Peyer's patch (tissue), 4 donors: ENCODE results near the gene TARDBP. TPM values are rescaled to one million over a fixed set of nuclear protein-coding genes. Genes with fewer than 3 reads are reported as not detected.
"Not testable (repeated sequence)": the region's sequence is repeated elsewhere in the genome, so short reads cannot be mapped to it uniquely, and the experiment has no call there.

Experiments
- DNase-seq, 3 donors: peaks; one replicate each; pipeline ENCODE4 v3.0.0-alpha.2; 2017 to 2019
- H3K27ac ChIP-seq, 4 donors: fragments of 200-600 bp; sonication (generic); one replicate each; pipeline ENCODE4 v1.5.1; 2016 to 2019
- H3K27me3 ChIP-seq, 2 donors: fragments of 200-600 bp; sonication (generic); one replicate each; pipeline ENCODE4 v1.5.1; 2019
- H3K36me3 ChIP-seq, 3 donors: fragments of 200-600 bp; sonication (generic); one replicate each; pipeline ENCODE4 v1.5.1; 2016 to 2019
- H3K4me1 ChIP-seq, 4 donors: fragments of 200-600 bp; sonication (generic); one replicate each; pipeline ENCODE4 v1.5.1; 2016 to 2019
- H3K4me3 ChIP-seq, 4 donors: fragments of 200-600 bp; sonication (generic); 1 replicate in 3 of 4; 2 replicates in 1 of 4; pipeline ENCODE4 v1.5.1; 2016 to 2019; ENCODE audit warnings: mild to moderate bottlenecking in 1 of 4
- H3K9me3 ChIP-seq, 4 donors: fragments of 200-600 bp; sonication (generic); one replicate each; pipeline ENCODE4 v1.5.1; 2016 to 2019; ENCODE audit warnings: mild to moderate bottlenecking in 1 of 4
- CTCF ChIP-seq, 6 experiments: fragments of 450-650 bp in 4 of 6; fragments of 200-600 bp in 2 of 6; sonication (generic) in 1 of 6; IDR thresholded peaks; one replicate each; pipeline ENCODE4 v1.5.1; 2017 to 2019; ENCODE audit warnings: antibody characterized with exemption in 6 of 6, mild to moderate bottlenecking in 3 of 6, moderate library complexity in 1 of 6
- POLR2A ChIP-seq, 2 donors: fragments of 450-650 bp; IDR thresholded peaks; one replicate each; pipeline ENCODE4 v1.5.1; 2017; ENCODE audit warnings: antibody characterized with exemption in 2 of 2, mild to moderate bottlenecking in 2 of 2, moderate library complexity in 2 of 2
- total RNA-seq, 4 donors: library from RNA; depleted of rRNA; stranded (reverse); fragments of >200 nt; gene quantifications; one replicate each; pipeline ENCODE4 v1.1.0, GENCODE V29; 2016

Gene TARDBP
- total RNA-seq, 4 donors from 2014 or later = 141 to 313 (median 167) TPM

GRCh38 chr1:10989095-10989494 is 23.4 kb upstream of the TARDBP start:
- no peak for TF ChIP-seq CTCF (IDR thresholded peaks at IDR 0.05)
- no peak for TF ChIP-seq POLR2A (IDR thresholded peaks at IDR 0.05)
- no peak for DNase-seq

GRCh38 chr1:10989920-10990516 is 22.4 kb upstream of the TARDBP start:
- not testable (repeated sequence) for H3K36me3 ChIP-seq, H3K27ac ChIP-seq, H3K27me3 ChIP-seq, H3K4me1 ChIP-seq, H3K9me3 ChIP-seq, H3K4me3 ChIP-seq, DNase-seq

More at GRCh38 chr1:10989095-10989494, 23.4 kb upstream of the TARDBP start:
- no peak overlapping the region for H3K27ac ChIP-seq
- no peak overlapping the region for H3K4me3 ChIP-seq
- no peaks in the 10 kb centered on the region for H3K4me1 ChIP-seq
- no peaks in the 10 kb centered on the region for H3K9me3 ChIP-seq
- H3K27me3 ChIP-seq = no peaks in the 10 kb centered on the region
- no peaks in the 10 kb centered on the region for H3K36me3 ChIP-seq

- H3K4me1 ChIP-seq = no peaks in the 10 kb centered on the region
- H3K27ac ChIP-seq = no peak overlapping the region
- no peak for DNase-seq
- no peaks in the 10 kb centered on the region for H3K9me3 ChIP-seq
- no peaks in the 10 kb centered on the region for H3K36me3 ChIP-seq
- TF ChIP-seq CTCF (IDR thresholded peaks at IDR 0.05) = no peak
- no peak for TF ChIP-seq POLR2A (IDR thresholded peaks at IDR 0.05)
- no peak overlapping the region for H3K4me3 ChIP-seq
- H3K27me3 ChIP-seq = no peaks in the 10 kb centered on the region
These were observed 21.6 kb upstream of the TARDBP start for GRCh38 chr1:10990828-10991227.

GRCh38 chr1:10992004-10992403 is 20.4 kb upstream of the TARDBP start:
- H3K27me3 ChIP-seq, H3K4me1 ChIP-seq, H3K9me3 ChIP-seq, H3K27ac ChIP-seq, H3K36me3 ChIP-seq, DNase-seq, H3K4me3 ChIP-seq: not testable (repeated sequence)

- no peaks in the 10 kb centered on the region for H3K27me3 ChIP-seq
- TF ChIP-seq CTCF (IDR thresholded peaks at IDR 0.05) (no peak), POLR2A (IDR thresholded peaks at IDR 0.05) (no peak)
- H3K36me3 ChIP-seq = no peaks in the 10 kb centered on the region
- H3K27ac ChIP-seq = no peak overlapping the region
- H3K4me3 ChIP-seq = no peak overlapping the region
- H3K4me1 ChIP-seq = no peaks in the 10 kb centered on the region
- H3K9me3 ChIP-seq = no peaks in the 10 kb centered on the region
- no peak for DNase-seq
These were observed 19.6 kb upstream of the TARDBP start for GRCh38 chr1:10992864-10993263.

- Histone ChIP-seq H3K9me3 (no peaks in the 10 kb centered on the region), H3K36me3 (no peaks in the 10 kb centered on the region), H3K27ac (no peak overlapping the region), H3K4me1 (no peaks in the 10 kb centered on the region), H3K27me3 (no peaks in the 10 kb centered on the region), H3K4me3 (no peak overlapping the region)
- DNase-seq = no peak
- no peak for TF ChIP-seq CTCF (IDR thresholded peaks at IDR 0.05)
These were observed 16.4 kb upstream of the TARDBP start for GRCh38 chr1:10996100-10996499.

GRCh38 chr1:11000526-11000925 is 11.9 kb upstream of the TARDBP start:
- DNase-seq = no peak
- H3K9me3 ChIP-seq = no peaks in the 10 kb centered on the region
- H3K4me3 ChIP-seq = no peak overlapping the region
- TF ChIP-seq CTCF (IDR thresholded peaks at IDR 0.05) = no peak
- no peak for TF ChIP-seq POLR2A (IDR thresholded peaks at IDR 0.05)
- H3K36me3 ChIP-seq = no peaks in the 10 kb centered on the region
- no peaks in the 10 kb centered on the region for H3K4me1 ChIP-seq
- no peak overlapping the region for H3K27ac ChIP-seq
- H3K27me3 ChIP-seq = no peaks in the 10 kb centered on the region
